Spleen (tissue), 7 donors: Measurements from ENCODE around the gene CNDP2.

Experiments
- CTCF ChIP-seq, 11 experiments: fragments of 200-600 bp in 7 of 11; fragments of 450-650 bp in 4 of 11; sonication (generic) in 4 of 11; IDR thresholded peaks in 8 of 11; conservative IDR thresholded peaks in 3 of 11; 1 replicate in 7 of 11; 2 replicates in 4 of 11; pipeline versions ENCODE4 v1.4.0 to v1.8.0; 2016 to 2021; ENCODE audit warnings: antibody characterized with exemption in 11 of 11, inconsistent platforms in 4 of 11, mild to moderate bottlenecking in 1 of 11
- POLR2A ChIP-seq, 3 donors: fragments of 450-650 bp; IDR thresholded peaks; one replicate each; pipeline ENCODE4 v1.5.1; 2017; ENCODE audit warnings: antibody characterized with exemption in 3 of 3, mild to moderate bottlenecking in 1 of 3
- POLR2AphosphoS5 ChIP-seq, 3 donors: sonication (generic); formaldehyde crosslinking; IDR thresholded peaks; one replicate each; pipeline ENCODE4 v1.5.1; 2017; ENCODE audit warnings: antibody characterized with exemption in 3 of 3
- donor health status: DM: no; HTN: no; CAD: no; lungs with moderate emphysema.
- donor health status: DM: no; HTN: no; CAD: no.
- donor health status: DM: no; HTN: no; CAD: no.

GRCh38 chr18:74549591-74550104 lies 53.5 kb downstream of the CNDP2 start:
- no peak for TF ChIP-seq CTCF (IDR thresholded peaks at IDR 0.05 in 8 of 11, conservative IDR thresholded peaks at IDR 0.05 in 3 of 11)
- no peak for TF ChIP-seq POLR2A (IDR thresholded peaks at IDR 0.05)
- no peak for TF ChIP-seq POLR2AphosphoS5 (IDR thresholded peaks at IDR 0.05)
